ENCODE results near the gene WDR26. TPM values are rescaled to one million over a fixed set of nuclear protein-coding genes. Genes with fewer than 3 reads are reported as not detected.
"Not testable (repeated sequence)": the region's sequence is repeated elsewhere in the genome, so short reads cannot be mapped to it uniquely, and the experiment has no call there.

The WDR26 gene
- total RNA-seq, 1 donor from 2014 or later: 105 TPM

- Mint-ChIP-seq H3K27ac (ENCODE audit: unreplicated experiment) (peak within 1 kb of the TSS; percentile 88), H3K9me3 (ENCODE audit: unreplicated experiment) (no peaks in the 10 kb centered on the region), H3K27me3 (ENCODE audit: low read depth, unreplicated experiment) (no peaks in the 10 kb centered on the region), H3K4me3 (ENCODE audit: unreplicated experiment) (peak within 1 kb of the TSS; percentile 94), H3K36me3 (ENCODE audit: low read depth, unreplicated experiment) (no peaks in the 10 kb centered on the region), H3K4me1 (ENCODE audit: low read depth, unreplicated experiment) (peaks cover 16% of the 10 kb centered on the region)
- H3K4me2 ChIP-seq (ENCODE audit: low read length): peak within 1 kb of the TSS; percentile 89
- H3K4me1 ChIP-seq (ENCODE audit: insufficient read depth, low read length): peaks cover 8% of the 10 kb centered on the region
- peak; percentile 92 for DNase-seq (ENCODE audit: low read depth)
- peak within 1 kb of the TSS; percentile 84 for H3K4me3 ChIP-seq (ENCODE audit: insufficient read depth, low read depth, low read length)
- FAIRE-seq: no peak
- TF ChIP-seq EZH2 (IDR thresholded peaks at IDR 0.05; ENCODE audit: insufficient read depth, low read length) (no peak), CTCF (IDR thresholded peaks at IDR 0.05; ENCODE audit: insufficient read depth, low read depth, low read length) (no peak)
- H3K9me3 ChIP-seq (ENCODE audit: insufficient read depth, low read depth, low read length): no peaks in the 10 kb centered on the region
- H3K9ac ChIP-seq (ENCODE audit: low read length): peak within 1 kb of the TSS; percentile 80
- no peaks in the 10 kb centered on the region for H3K27me3 ChIP-seq (ENCODE audit: insufficient read depth, low read length)
- H3K27ac ChIP-seq (ENCODE audit: low read depth, low read length): peak within 1 kb of the TSS; percentile 27
- H4K20me1 ChIP-seq (ENCODE audit: insufficient read depth, low read length): peaks cover 23% of the 10 kb centered on the region
- peaks cover 46% of the 10 kb centered on the region for H3K79me2 ChIP-seq (ENCODE audit: insufficient read depth, low read length)
- peak within 1 kb of the TSS; percentile 85 for H2AFZ ChIP-seq (ENCODE audit: low read depth, low read length)
- no peaks in the 10 kb centered on the region for H3K36me3 ChIP-seq (ENCODE audit: insufficient read depth, low read length)
Measured at GRCh38 chr1:224356685-224357625, 77.6 kb downstream of the WDR26 start, which contains the start of gene CNIH4. CNIH4 (plus strand) TSS chr1:224356879; CDS start chr1:224356925, 46 bp downstream.

GRCh38 chr1:224353975-224354925 is 80.3 kb downstream of the WDR26 start:
- TF ChIP-seq EZH2 (IDR thresholded peaks at IDR 0.05; ENCODE audit: insufficient read depth, low read length): no peak
- no peak for TF ChIP-seq CTCF (IDR thresholded peaks at IDR 0.05; ENCODE audit: insufficient read depth, low read depth, low read length)
- H3K9me3 Mint-ChIP-seq (ENCODE audit: unreplicated experiment): no peaks in the 10 kb centered on the region
- DNase-seq (ENCODE audit: low read depth) (no peak), FAIRE-seq (no peak)
- no peak overlapping the region for H3K4me3 ChIP-seq (ENCODE audit: insufficient read depth, low read depth, low read length)
- H3K9me3 ChIP-seq (ENCODE audit: insufficient read depth, low read depth, low read length): no peaks in the 10 kb centered on the region
- H3K27me3 Mint-ChIP-seq (ENCODE audit: low read depth, unreplicated experiment): no peaks in the 10 kb centered on the region
- no peak overlapping the region for H3K27ac Mint-ChIP-seq (ENCODE audit: unreplicated experiment)
- peaks cover 19% of the 10 kb centered on the region for H3K79me2 ChIP-seq (ENCODE audit: insufficient read depth, low read length)
- H3K36me3 ChIP-seq (ENCODE audit: insufficient read depth, low read length): no peaks in the 10 kb centered on the region
- H3K4me1 ChIP-seq (ENCODE audit: insufficient read depth, low read length): peaks cover 8% of the 10 kb centered on the region
- H3K27me3 ChIP-seq (ENCODE audit: insufficient read depth, low read length): no peaks in the 10 kb centered on the region
- H4K20me1 ChIP-seq (ENCODE audit: insufficient read depth, low read length): peaks cover 15% of the 10 kb centered on the region
- H3K4me1 Mint-ChIP-seq (ENCODE audit: low read depth, unreplicated experiment): peaks cover 14% of the 10 kb centered on the region
- no peak overlapping the region for H3K9ac ChIP-seq (ENCODE audit: low read length)
- H2AFZ ChIP-seq (ENCODE audit: low read depth, low read length): no peak overlapping the region
- H3K4me3 Mint-ChIP-seq (ENCODE audit: unreplicated experiment): no peak overlapping the region
- no peaks in the 10 kb centered on the region for H3K36me3 Mint-ChIP-seq (ENCODE audit: low read depth, unreplicated experiment)
- H3K4me2 ChIP-seq (ENCODE audit: low read length): no peak overlapping the region
- H3K27ac ChIP-seq (ENCODE audit: low read depth, low read length): no peak overlapping the region

GRCh38 chr1:224352436-224353085 is 82.0 kb downstream of the WDR26 start:
- not testable (repeated sequence) for DNase-seq (ENCODE audit: low read depth); H4K20me1 ChIP-seq (ENCODE audit: insufficient read depth, low read length); H3K79me2 ChIP-seq (ENCODE audit: insufficient read depth, low read length); FAIRE-seq; H3K9me3 ChIP-seq (ENCODE audit: insufficient read depth, low read depth, low read length); H3K4me3 Mint-ChIP-seq (ENCODE audit: unreplicated experiment); H3K4me3 ChIP-seq (ENCODE audit: insufficient read depth, low read depth, low read length); H3K9ac ChIP-seq (ENCODE audit: low read length); H3K27me3 Mint-ChIP-seq (ENCODE audit: low read depth, unreplicated experiment); H3K4me1 Mint-ChIP-seq (ENCODE audit: low read depth, unreplicated experiment); H3K4me1 ChIP-seq (ENCODE audit: insufficient read depth, low read length); H2AFZ ChIP-seq (ENCODE audit: low read depth, low read length); H3K27ac Mint-ChIP-seq (ENCODE audit: unreplicated experiment); H3K36me3 Mint-ChIP-seq (ENCODE audit: low read depth, unreplicated experiment); H3K36me3 ChIP-seq (ENCODE audit: insufficient read depth, low read length); H3K27ac ChIP-seq (ENCODE audit: low read depth, low read length); H3K9me3 Mint-ChIP-seq (ENCODE audit: unreplicated experiment); H3K4me2 ChIP-seq (ENCODE audit: low read length); H3K27me3 ChIP-seq (ENCODE audit: insufficient read depth, low read length)

- H3K4me1 ChIP-seq (ENCODE audit: insufficient read depth, low read length); H3K9ac ChIP-seq (ENCODE audit: low read length); H3K36me3 ChIP-seq (ENCODE audit: insufficient read depth, low read length); H3K4me1 Mint-ChIP-seq (ENCODE audit: low read depth, unreplicated experiment); H3K27ac Mint-ChIP-seq (ENCODE audit: unreplicated experiment); DNase-seq (ENCODE audit: low read depth); H3K27me3 Mint-ChIP-seq (ENCODE audit: low read depth, unreplicated experiment); H3K27me3 ChIP-seq (ENCODE audit: insufficient read depth, low read length); H3K4me3 Mint-ChIP-seq (ENCODE audit: unreplicated experiment); H2AFZ ChIP-seq (ENCODE audit: low read depth, low read length); H3K9me3 Mint-ChIP-seq (ENCODE audit: unreplicated experiment); H3K36me3 Mint-ChIP-seq (ENCODE audit: low read depth, unreplicated experiment); H4K20me1 ChIP-seq (ENCODE audit: insufficient read depth, low read length); H3K27ac ChIP-seq (ENCODE audit: low read depth, low read length); FAIRE-seq; H3K9me3 ChIP-seq (ENCODE audit: insufficient read depth, low read depth, low read length); H3K79me2 ChIP-seq (ENCODE audit: insufficient read depth, low read length); H3K4me2 ChIP-seq (ENCODE audit: low read length); H3K4me3 ChIP-seq (ENCODE audit: insufficient read depth, low read depth, low read length): not testable (repeated sequence)
Measured at GRCh38 chr1:224349716-224350115, 84.9 kb downstream of the WDR26 start.
